H1 (cell line): ENCODE measurements around the gene TMEM151B. TPM values are rescaled to one million over a fixed set of nuclear protein-coding genes. Genes with fewer than 3 reads are reported as not detected.

ENCODE experiments used
- RNF2 ChIP-seq: fragments of 200-900, 300-1000 bp; sonication (generic); IDR thresholded peaks from 2 replicates; pipeline ENCODE4 v1.7.1; 2016; ENCODE audit warnings: borderline replicate concordance, low read depth, mild to moderate bottlenecking, antibody characterized with exemption, low read length; ENCODE audit not compliant: poor library complexity, severe bottlenecking; ENCODE audit errors: missing control alignments
- polyA plus RNA-seq, 7 experiments: library from polyadenylated mRNA; depleted of rRNA in 3 of 7; stranded (reverse) in 5 of 7; unstranded in 2 of 7; fragments of >200 nt in 5 of 7; fragments of 200-250 nt in 2 of 7; gene quantifications; 1 replicate in 5 of 7; 2 replicates in 1 of 7; 4 replicates in 1 of 7; pipeline versions ENCODE4 v1.2.1 to v1.2.3, GENCODE V29; 2011 to 2013; ENCODE audit warnings: missing spikeins in 2 of 7, mixed read lengths in 2 of 7
- total RNA-seq: library from RNA; stranded (reverse); fragmentation: NEBNext Ultra II Directional; extraction: Animal tissue kit (Norgen Biotek cat#: 25700); gene quantifications from 2 replicates; pipeline ENCODE4 v1.2.1, GENCODE V29; 2021

Gene TMEM151B
- total and polyA plus RNA-seq, 2 of the 8 experiments (the other 6 are each of a cell fraction or from before 2014, with no cell fraction given), result 8.0 to 15.5 TPM

DNA sequence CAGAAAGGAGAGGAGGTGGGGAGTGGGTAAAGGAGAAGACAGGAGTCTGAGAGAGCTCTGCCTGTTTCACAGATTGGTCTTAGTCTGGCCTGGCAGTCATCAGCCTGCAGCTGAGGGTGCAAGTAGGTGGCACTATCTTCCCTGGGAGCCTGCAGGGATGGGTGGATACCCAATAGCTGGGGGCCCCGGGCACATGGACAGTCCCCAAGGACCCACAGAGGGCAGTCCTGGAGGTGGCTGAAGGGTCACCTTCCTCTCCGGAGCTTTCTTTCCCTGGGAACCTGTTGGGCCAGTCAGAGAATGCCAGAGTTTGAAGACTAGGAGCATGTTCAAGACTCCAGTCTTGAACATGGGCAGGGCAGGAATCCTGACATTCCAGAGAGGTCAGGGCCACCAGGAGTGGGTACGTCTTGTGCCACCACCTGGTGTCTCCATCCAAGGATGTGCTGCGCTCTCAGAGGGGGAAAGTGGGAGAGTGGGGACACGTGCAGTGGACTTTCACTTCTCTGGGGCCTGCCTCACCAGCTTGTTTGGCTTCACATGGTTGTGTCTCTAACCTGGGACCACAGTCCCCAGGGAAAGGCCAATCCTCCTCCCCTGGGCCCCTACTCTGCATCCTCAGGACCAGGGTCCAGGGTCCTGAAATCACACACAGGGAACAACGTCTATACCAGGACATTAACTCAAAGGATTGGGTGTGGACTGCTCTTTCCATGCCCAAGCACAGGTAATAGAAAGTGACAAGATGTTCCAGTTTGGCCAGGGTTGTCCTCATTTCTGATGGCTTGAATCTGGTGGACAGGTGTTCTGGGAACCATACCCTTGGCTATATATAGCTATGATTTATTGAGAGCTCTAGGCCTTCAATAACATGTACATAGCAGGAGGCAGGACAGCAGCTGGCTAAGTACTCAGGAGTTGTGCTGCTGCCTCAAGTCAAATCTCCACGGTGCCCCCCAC lies 24.9 kb downstream of the TMEM151B start (continued):
- TF ChIP-seq RNF2, result no peak
